Measurements from ENCODE around the gene NSMF.

- TF ChIP-seq MAX (IDR thresholded peaks at IDR 0.05; ENCODE audit: insufficient read depth, insufficient read length) (no peak), CTCF (IDR thresholded peaks at IDR 0.05; ENCODE audit: extremely low read depth in 1 of 2, insufficient read depth in 1 of 2, low read depth in 1 of 2, low read length in 2 of 2) (no peak), POLR2A (IDR thresholded peaks at IDR 0.05; ENCODE audit: low read depth, low read length) (no peak), FOS (IDR thresholded peaks at IDR 0.05; ENCODE audit: borderline replicate concordance, insufficient read depth, low read length) (no peak), POLR2AphosphoS5 (IDR thresholded peaks at IDR 0.05; ENCODE audit: insufficient read depth, low read depth, low read length) (no peak), JUN (IDR thresholded peaks at IDR 0.05; ENCODE audit: borderline replicate concordance, insufficient read depth, insufficient read length, low read depth) (no peak), EZH2 (IDR thresholded peaks at IDR 0.05; ENCODE audit: borderline replicate concordance, low read depth, low read length, severe bottlenecking) (no peak), MYC (IDR thresholded peaks at IDR 0.05; ENCODE audit: low read depth, low read length) (no peak), GATA2 (IDR thresholded peaks at IDR 0.05; ENCODE audit: insufficient read depth, insufficient read length, low read depth, low read length) (no peak)
Measured at GRCh38 chr9:137455359-137455991, 3.7 kb downstream of the NSMF start.
